G401.6 (cell line): ENCODE measurements around the gene CHERP.

Experiments
- FAIRE-seq: peaks from 2 replicates; lab custom pipeline; 2012; peaks lifted over from hg19 to GRCh38; lab: Jason Lieb, UNC

CHERP gene

GRCh38 chr19:16542045-16542909, at the start of gene CHERP:
TSS of gene CHERP (minus strand) at chr19:16542437. CDS start at chr19:16542378, 59 bp downstream.
- peak; percentile 77 for FAIRE-seq

- FAIRE-seq = no peak
These were observed 48.9 kb upstream of the CHERP start for GRCh38 chr19:16590876-16591802.

DNA sequence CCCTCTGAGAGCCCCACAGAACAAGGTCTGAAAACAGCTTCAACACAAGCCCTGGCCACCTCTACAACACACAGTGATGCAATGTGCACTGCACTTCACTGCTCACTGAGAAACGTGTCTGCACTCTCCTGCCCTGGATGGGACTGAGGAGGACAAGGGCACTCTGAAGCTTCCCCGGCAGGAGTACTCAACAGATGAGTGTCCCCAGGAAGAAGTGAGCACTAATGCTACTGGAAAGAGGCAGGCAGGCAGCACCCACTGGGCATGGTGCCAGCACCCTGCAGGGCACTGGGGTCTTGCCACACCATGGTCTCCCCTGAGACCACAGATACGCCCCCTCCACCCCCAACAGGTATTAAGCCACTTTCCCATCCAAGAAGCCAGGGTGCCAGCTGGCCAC, 47.7 kb upstream of the CHERP start:
- no peak for FAIRE-seq

DNA sequence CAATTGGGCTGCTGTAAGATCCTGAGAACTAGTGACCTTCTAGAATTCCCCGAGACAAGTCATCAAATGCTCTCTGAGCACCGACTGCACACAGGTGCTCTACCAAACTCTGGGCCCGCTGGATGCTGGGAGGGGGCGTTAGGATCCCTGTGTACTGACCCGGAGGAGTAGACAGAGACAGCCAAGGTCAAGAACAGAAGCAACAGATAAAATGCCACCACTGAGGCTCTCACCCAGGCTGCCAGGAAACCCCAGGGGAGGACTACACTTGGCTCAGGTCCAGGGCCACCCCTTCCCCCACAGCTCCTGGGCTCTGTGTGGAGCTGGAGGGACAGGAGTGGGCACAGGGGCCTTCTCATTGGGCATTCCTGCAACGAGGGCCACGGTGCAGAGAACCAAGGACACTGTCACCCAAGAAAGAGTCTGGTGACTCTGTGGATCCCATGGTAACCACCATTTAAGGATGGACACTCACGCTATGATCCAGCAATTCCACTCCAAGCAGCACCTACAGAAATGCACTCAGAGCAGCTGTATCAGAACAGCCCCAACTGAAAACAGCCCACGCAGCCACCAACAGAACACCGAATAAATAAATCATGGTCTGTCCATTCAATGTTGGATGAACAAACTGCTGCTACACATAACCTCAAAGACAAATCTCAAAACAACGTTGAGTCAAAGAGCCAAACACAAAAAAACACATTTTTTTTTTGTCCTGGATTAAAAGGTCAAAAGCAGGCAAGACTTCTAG, 46.8 kb upstream of the CHERP start:
- no peak for FAIRE-seq

DNA sequence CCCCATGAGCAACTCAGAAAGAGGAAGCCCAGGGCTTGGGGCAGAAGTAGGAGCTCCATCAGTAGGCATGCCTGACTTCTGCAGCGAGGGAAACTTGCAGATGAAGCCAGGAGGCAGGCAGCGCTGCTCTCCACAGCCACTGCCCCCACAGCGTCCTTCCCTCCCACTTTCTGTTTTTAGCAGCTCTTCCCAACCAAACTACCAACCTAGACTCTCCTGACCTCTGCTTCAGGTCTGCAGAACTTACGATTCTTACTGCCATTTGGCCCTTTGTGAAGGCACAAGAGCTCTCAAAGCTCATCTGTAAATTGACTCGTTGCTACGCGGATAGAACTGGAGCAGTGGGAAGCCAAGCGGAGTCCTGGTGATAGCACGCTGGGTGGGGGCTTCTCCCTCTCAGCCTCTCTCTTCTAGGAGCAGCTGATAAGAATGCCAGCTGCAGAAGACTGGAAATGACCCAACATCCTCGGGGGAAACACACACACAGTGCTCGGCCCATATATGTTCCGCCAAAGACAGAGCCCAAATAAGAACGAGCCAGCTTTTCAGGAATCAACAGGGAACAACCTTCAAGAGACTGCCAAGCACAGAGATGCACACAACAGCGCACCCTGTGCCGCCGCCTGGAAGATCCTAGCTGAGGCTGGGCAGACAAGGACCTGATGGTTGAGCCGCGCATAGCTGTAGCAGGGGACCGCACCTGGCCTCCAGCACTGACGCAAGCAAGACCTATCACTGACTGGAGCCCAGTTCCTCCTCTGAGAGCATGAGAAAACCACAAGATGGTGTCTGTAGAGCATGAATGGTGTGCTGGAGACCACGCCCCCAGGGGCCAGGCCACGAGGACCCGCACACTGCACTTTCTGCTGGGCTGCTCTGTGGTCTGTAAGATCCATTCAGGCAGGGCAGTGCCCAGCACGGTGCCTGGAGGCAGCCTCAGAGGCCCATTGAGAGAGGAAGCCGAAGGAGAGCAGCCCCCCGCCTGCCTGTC, 45.9 kb upstream of the CHERP start:
- FAIRE-seq = no peak

DNA sequence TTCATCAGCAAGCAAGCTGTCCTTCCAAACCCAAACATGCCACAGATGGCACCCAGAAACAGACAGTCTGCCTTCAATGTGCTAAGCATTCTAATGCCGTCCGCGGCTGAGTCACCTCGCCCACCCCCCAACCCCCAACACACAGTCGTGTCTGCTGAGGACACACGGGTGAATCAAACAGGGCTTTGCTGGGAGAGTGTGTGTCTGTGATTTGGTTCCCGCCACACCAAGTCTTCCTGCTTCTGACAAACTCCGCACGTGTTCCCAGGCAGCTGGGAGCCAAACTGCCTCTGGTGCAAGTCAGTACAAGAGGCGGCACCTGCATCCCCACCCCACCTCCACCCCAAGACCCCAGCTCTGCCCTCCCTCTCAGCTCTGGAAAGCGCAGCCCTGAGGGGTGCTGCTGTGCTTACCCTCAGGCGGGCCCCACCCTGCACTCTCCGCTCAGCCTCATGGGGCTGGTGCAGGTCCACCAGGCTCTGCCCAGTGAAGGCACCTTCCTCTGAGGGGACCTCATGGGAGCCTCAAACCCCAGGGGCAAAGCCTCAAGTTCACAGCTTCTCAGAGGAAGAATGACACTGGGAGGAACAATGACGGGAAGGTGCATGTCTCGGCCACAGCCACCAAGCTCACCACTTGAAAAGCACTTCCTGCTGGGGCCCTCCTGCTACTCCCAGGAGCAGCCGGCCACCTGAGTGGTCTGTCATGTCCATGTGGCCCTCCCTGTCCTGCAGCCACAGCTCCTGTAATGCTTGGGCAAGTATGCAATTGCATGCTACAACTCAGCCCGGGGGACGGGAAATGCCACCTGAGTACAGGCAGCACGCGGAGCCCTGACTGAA, 45.0 kb upstream of the CHERP start:
- no peak for FAIRE-seq

GRCh38 chr19:16586477-16586871, 44.2 kb upstream of the CHERP start:
- no peak for FAIRE-seq

GRCh38 chr19:16585808-16586476, 43.7 kb upstream of the CHERP start:
- FAIRE-seq = no peak

DNA sequence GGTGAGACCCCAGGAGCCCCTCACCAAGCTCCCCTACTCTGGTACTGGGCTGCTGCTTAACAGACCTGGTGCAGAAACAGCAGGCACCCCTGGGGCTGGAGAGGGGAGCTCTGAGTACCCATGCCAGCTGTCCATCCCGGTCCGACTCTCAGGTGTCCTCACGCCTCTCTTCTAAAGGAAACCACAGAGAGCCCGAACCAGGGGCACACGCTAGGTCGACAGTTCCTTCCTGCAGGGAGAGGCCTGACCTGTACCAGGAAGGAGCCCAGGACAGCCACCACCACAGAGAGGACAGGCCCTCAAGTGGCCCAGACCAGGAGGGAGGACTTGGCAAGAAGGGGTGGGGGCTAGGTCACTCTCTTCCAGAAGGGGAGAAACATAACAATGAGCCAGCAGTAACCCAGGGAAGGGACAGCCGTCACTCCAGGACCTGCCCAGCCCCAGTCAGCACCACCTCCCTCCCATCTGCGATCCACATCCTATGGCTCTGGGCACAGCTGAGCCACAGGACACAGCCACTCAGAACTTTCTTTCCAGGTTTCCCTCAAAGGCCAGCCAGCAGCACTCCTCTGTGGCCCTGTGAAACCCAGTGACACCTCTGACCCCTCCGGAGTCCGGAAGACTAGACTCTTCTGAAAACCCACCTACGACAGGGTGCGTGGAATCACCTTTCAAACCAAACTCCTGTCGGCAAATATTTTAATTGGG, 43.0 kb upstream of the CHERP start:
- FAIRE-seq = no peak

DNA sequence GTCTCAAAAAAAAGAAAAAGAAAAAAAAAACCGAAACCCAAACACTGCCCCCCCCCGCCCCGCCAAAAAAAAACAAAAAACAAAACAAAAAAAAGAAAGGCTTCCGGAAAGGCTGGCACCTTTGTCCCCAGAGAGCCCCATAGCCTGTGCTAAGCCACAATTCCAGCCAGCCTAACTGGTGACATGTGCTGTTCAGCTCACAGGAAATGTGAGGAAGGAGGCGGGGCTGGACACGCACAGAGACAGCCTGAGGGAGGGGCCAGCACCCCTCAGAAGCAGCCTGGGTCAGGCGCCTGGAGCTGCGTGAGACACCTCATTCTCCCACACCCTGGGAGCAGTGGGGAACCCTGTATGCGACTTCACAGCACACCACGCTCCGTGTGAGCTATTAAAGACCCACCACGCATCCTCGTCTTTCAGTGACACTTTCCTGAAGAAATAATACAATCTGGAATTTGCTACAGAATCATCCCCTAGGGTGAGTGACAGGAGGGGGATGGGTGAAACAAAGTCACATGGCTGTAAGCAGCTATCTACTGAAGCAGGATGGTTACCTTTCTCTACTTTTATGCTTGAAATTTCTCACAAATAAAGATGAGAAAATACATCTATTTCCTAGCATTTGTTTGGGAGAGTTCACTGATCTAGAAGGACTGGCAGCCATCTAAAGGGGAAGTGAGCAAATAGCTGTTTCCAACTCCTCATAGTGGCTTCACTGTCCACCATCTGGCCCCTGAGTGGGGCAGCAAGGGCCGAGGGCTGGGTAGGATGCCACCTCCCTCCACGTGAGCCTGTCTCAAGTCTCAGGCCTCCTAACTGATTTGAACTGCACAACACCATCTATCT, 42.2 kb upstream of the CHERP start:
- FAIRE-seq = no peak

DNA sequence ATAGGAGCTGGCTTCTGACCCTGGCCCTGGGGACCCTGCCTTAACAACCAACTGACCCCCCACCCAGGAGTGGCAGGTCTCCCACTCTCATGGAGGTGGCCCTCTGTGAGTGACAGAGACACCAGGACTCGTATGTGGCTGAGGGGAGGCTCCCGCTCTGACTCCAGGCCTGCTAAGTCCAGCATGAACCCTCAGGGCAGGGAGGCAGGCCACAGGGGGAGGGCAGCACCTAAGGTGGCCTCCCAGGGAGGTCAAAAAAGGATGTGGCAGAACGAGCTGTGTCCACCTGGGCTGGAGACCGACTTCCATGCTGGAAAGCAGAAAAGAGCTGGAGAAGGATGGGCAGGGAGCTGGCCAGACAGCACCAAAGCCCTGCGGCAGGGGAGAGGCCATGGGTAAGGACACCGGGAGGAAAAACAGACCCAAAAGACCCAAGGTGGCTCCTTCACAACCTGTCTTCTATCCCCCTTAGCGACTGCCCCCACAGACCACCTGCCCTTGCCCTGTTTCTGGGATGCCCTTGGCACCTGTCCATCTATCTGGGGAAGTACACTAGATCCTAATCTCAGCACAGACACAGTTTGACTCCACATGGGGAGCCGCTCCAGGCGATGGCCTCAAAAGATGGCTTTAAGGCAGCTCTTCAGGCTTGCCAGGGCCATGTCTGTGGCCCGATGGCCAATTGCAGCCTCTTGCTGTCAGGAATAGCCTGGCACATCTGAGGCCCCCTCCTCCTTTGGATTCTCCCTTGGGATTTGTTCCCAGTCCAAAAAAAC, 40.4 kb upstream of the CHERP start:
- no peak for FAIRE-seq

DNA sequence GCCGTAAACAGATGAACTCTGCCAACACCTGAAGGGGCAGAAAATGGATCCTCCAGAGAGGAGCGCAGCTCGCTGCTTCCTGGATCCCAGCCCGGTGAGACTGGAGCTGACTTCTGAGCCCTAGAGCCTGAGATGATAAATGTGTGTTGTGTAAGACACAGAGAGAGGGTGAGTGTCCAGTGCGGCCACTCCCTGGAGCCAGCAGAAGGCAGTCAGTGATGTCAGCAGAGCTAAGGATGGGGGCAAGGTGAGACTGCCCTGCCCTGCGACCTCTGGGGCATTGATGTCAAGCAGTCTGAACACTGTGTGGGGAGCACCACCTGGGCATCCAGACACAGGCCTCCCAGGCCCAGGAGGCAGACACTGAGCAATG, 39.7 kb upstream of the CHERP start:
- FAIRE-seq = no peak

GRCh38 chr19:16581145-16581970, 39.1 kb upstream of the CHERP start:
- FAIRE-seq = no peak

- no peak for FAIRE-seq
These were observed 37.1 kb upstream of the CHERP start for GRCh38 chr19:16579381-16579780.

DNA sequence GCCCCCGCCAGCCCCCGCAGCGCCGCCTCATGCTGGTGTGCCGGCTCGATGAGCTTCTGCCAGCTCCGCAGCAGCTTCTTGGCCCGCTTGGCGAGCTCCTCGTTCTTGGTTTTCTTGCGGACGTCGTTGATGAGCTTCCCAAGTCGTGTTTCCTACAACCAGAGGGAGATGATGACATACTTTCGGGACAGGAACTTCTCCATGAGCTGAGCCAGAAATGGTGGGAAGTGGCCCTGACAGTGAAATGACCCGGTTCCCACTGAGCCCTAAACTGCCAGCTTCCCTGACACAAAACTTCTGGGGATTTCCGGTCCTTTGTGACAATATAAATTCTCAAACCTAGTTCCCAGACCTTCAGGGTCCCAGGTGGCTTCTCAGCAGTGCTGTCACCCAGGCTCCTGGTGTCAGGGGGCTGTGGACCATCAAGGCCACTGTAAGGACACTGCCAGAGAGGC, 35.3 kb upstream of the CHERP start:
- no peak for FAIRE-seq
